OCI-LY7 (cell line): ENCODE data around the gene PACS1. TPM values are rescaled to one million over a fixed set of nuclear protein-coding genes. Genes with fewer than 3 reads are reported as not detected.

ENCODE experiments used
- BruUV-seq: library from RNA; stranded (reverse); fragments of 400-500 nt; replicated peaks from 2 replicates; lab custom pipeline; 2021; lab: Mats Ljungman, UMichigan
- CTCF ChIA-PET: fragments of 300-600 bp; sonication (Branson Sonifier 250); formaldehyde crosslinking; loops from one replicate; lab custom pipeline; 2022; ENCODE audit warnings: antibody characterized with exemption; ENCODE audit not compliant: unreplicated experiment; lab: Charles Lee
- POLR2A ChIA-PET: fragments of 300-600 bp; sonication (Branson Sonifier 250); formaldehyde crosslinking; loops from one replicate; lab custom pipeline; 2022; ENCODE audit warnings: antibody characterized with exemption; lab: Charles Lee
- DNase-seq: peaks from one replicate; pipeline ENCODE4 v3.0.0-alpha.2; 2015; ENCODE audit warnings: low spot score
- H2AFZ ChIP-seq: fragments of 200-600 bp; sonication (generic), shearing (Covaris generic); 2 replicates; pipeline ENCODE4 v1.6.1; 2014; ENCODE audit warnings: mild to moderate bottlenecking, antibody characterized with exemption, low read length, moderate library complexity
- H3K27ac ChIP-seq: fragments of 200-600 bp; sonication (generic); 2 replicates; pipeline ENCODE4 v1.5.1; 2014; ENCODE audit warnings: mixed run types, low read depth, mild to moderate bottlenecking, moderate library complexity, low read length, inconsistent platforms; ENCODE audit not compliant: poor library complexity, severe bottlenecking
- H3K36me3 ChIP-seq: fragments of 200-600 bp; sonication (generic); 2 replicates; pipeline ENCODE4 v1.6.1; 2014; ENCODE audit warnings: mild to moderate bottlenecking, antibody characterized with exemption, low read length, moderate library complexity, mixed read lengths; ENCODE audit not compliant: insufficient read depth
- H3K4me1 ChIP-seq: fragments of 200-600 bp; sonication (generic); 2 replicates; pipeline ENCODE4 v1.5.1; 2014; ENCODE audit warnings: mild to moderate bottlenecking, low read length; ENCODE audit not compliant: insufficient read depth, poor library complexity, severe bottlenecking
- H3K4me2 ChIP-seq: fragments of 200-600 bp; sonication (generic); 2 replicates; pipeline ENCODE4 v1.6.1; 2014; ENCODE audit warnings: mild to moderate bottlenecking, low read length
- H3K4me3 ChIP-seq: fragments of 200-600 bp; sonication (generic); 2 replicates; pipeline ENCODE4 v1.5.1; 2014; ENCODE audit warnings: mild to moderate bottlenecking, low read depth, low read length; ENCODE audit not compliant: poor library complexity, severe bottlenecking
- H3K79me2 ChIP-seq: fragments of 200-600 bp; sonication (generic); 2 replicates; pipeline ENCODE4 v1.6.1; 2016; ENCODE audit warnings: low read depth, mild to moderate bottlenecking, low read length, moderate library complexity, mixed read lengths; ENCODE audit not compliant: insufficient read depth
- H3K9me2 ChIP-seq: fragments of 200-600 bp; sonication (generic); 2 replicates; pipeline ENCODE4 v1.6.1; 2016; ENCODE audit warnings: mild to moderate bottlenecking, low read length, mixed read lengths; ENCODE audit not compliant: insufficient read depth
- H3K9me3 ChIP-seq: fragments of 200-600 bp; sonication (generic); 2 replicates; pipeline ENCODE4 v1.6.1; 2014; ENCODE audit warnings: mild to moderate bottlenecking, mixed run types, low read length, mixed read lengths
- H4K20me1 ChIP-seq: fragments of 200-600 bp; sonication (generic); 2 replicates; pipeline ENCODE4 v1.6.1; 2014; ENCODE audit warnings: mild to moderate bottlenecking, antibody characterized with exemption, low read length, moderate library complexity, mixed read lengths; ENCODE audit not compliant: insufficient read depth
- CTCF ChIP-seq: fragments of 200-600 bp; sonication (generic); conservative IDR thresholded peaks from 2 replicates; pipeline ENCODE4 v1.5.1; 2014; ENCODE audit warnings: mild to moderate bottlenecking, antibody characterized with exemption, low read length, moderate library complexity, mixed read lengths
- EZH2phosphoT487 ChIP-seq: fragments of 200-600 bp; sonication (generic); IDR thresholded peaks from 2 replicates; pipeline ENCODE4 v1.6.1; 2018; ENCODE audit warnings: low read depth, borderline replicate concordance, mild to moderate bottlenecking, mixed run types, antibody characterized with exemption, low read length, moderate library complexity, mixed read lengths
- intact Hi-C: fragments of 100-400 bp; cut with micrococcal nuclease; formaldehyde crosslinking; loops from one replicate; pipeline ENCODE4 v1.10.0; 2022; ENCODE audit not compliant: unreplicated experiment
- total RNA-seq, 2 experiments: library from RNA; depleted of rRNA in 1 of 2; stranded (reverse); fragments of >200 nt in 1 of 2; shearing (Covaris generic) in 1 of 2; gene quantifications; 2 replicates each; pipeline ENCODE4 v1.2.3, GENCODE V29; 2014 to 2022

The PACS1 gene
- total RNA-seq, 2 experiments from 2014 or later, result 23.7 to 52.5 TPM

- H4K20me1 ChIP-seq, result no peaks in the 10 kb centered on the region
- H2AFZ ChIP-seq, result peak overlapping the region; percentile 77
- peaks cover 56% of the 10 kb centered on the region for H3K4me1 ChIP-seq
- no peaks in the 10 kb centered on the region for H3K9me3 ChIP-seq
- ChIA-PET POLR2A (interaction anchor here (1.3 to 2.3 kb wide), 4 partner anchors 10 to 18 kb away, joined by 9 to 11 read pairs (median 10); no protein-coding TSS in a partner anchor), CTCF (interaction anchor here (0.6 kb wide), 1 partner anchor 1592 kb away, joined by 3 read pairs; no protein-coding TSS in a partner anchor)
- H3K79me2 ChIP-seq, result peaks cover 23% of the 10 kb centered on the region; the same call in 1 of the 2 replicates
- H3K4me3 ChIP-seq, result peak overlapping the region; percentile 53
- H3K27ac ChIP-seq, result peak overlapping the region; percentile 69
- no peaks in the 10 kb centered on the region for H3K9me2 ChIP-seq
- H3K36me3 ChIP-seq, result peaks cover 5% of the 10 kb centered on the region
- DNase-seq, result peak; percentile 86
- peak overlapping the region; percentile 93 for H3K4me2 ChIP-seq
- BruUV-seq, result no TSS peak
- TF ChIP-seq CTCF, result no peak
- no peak for TF ChIP-seq EZH2phosphoT487
- intact Hi-C loops, result no loop called here
Observed at GRCh38 chr11:66100272-66101065, 30.4 kb downstream of the PACS1 start.

- no peaks in the 10 kb centered on the region for H3K9me3 ChIP-seq
- peak overlapping the region; percentile 53 for H3K4me3 ChIP-seq
- intact Hi-C loops, result no loop called here
- ChIA-PET POLR2A (interaction anchor here (0.9 to 2.3 kb wide), 5 partner anchors 10 to 18 kb away, joined by 4 to 11 read pairs (median 10); no protein-coding TSS in a partner anchor), CTCF (interaction anchor here (1.1 kb wide), 1 partner anchor 10 kb away, joined by 3 read pairs; no protein-coding TSS in a partner anchor)
- H4K20me1 ChIP-seq, result no peaks in the 10 kb centered on the region
- H3K4me1 ChIP-seq, result peaks cover 56% of the 10 kb centered on the region
- H2AFZ ChIP-seq, result peak overlapping the region; percentile 77
- H3K36me3 ChIP-seq, result peaks cover 5% of the 10 kb centered on the region
- DNase-seq, result peak; percentile 48
- peak overlapping the region; percentile 93 for H3K4me2 ChIP-seq
- TSS peak; percentile 49 for BruUV-seq
- TF ChIP-seq EZH2phosphoT487, result no peak
- TF ChIP-seq CTCF, result no peak
- peaks cover 23% of the 10 kb centered on the region; the same call in 1 of the 2 replicates for H3K79me2 ChIP-seq
- peak overlapping the region; percentile 69 for H3K27ac ChIP-seq
- H3K9me2 ChIP-seq, result no peaks in the 10 kb centered on the region
Observed at GRCh38 chr11:66101066-66101464, 31.0 kb downstream of the PACS1 start.
